Smooth muscle cell of trachea (primary cell): Measurements from ENCODE around the gene ZNF467. TPM values are rescaled to one million over a fixed set of nuclear protein-coding genes. Genes with fewer than 3 reads are reported as not detected.

Experiments used
- total RNA-seq: library from RNA; depleted of rRNA; stranded (reverse); fragments of >200 nt; gene quantifications from 2 replicates; pipeline ENCODE4 v1.2.1, GENCODE V29; 2014

ZNF467 gene, protein sequence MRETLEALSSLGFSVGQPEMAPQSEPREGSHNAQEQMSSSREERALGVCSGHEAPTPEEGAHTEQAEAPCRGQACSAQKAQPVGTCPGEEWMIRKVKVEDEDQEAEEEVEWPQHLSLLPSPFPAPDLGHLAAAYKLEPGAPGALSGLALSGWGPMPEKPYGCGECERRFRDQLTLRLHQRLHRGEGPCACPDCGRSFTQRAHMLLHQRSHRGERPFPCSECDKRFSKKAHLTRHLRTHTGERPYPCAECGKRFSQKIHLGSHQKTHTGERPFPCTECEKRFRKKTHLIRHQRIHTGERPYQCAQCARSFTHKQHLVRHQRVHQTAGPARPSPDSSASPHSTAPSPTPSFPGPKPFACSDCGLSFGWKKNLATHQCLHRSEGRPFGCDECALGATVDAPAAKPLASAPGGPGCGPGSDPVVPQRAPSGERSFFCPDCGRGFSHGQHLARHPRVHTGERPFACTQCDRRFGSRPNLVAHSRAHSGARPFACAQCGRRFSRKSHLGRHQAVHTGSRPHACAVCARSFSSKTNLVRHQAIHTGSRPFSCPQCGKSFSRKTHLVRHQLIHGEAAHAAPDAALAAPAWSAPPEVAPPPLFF
- total RNA-seq: 0.73 and 1.3 TPM in 2 replicates

DNA sequence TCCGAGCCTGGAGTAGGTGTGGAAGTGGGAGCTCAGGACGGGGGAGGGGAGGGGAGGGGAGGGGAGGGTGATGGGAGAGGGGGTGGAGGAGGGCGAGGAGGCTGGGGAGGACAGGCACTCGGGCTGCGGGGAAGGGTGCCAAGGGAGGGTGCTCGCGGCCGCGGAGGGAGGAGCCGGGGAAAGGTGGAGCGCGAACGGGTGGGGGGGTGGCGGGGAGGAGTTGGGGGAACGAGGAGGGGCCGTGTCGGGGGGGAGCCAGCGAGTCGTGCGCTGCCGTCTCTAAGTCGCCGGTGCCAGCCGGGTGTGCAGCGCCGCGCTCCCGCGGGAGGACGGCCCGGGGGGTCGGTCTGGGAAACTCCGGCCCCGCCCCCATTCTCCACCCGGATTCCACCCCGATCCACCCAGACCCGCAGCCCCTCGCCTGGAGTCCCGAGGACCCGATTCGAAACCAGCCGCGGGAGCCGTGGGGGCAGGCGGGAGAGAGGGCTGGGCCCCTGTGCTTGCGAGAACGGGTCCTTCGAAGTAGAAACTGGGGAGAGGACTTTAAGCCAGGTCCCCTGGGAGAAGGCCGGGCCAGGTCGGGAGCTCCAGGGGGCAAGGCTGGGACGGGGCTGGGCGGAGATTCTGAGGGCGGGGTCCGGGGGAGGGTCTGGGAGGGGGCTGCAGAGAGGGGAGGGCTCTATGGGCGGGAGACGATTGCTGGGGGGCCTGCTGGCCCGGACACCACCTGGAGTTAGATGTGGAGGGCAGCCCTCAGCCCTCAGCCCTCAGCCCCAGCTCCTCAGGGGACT, at the start of gene ZNF467:
ZNF467 (minus strand) TSS at position 143 of the 791 bp plus-strand sequence. CDS start 2,556 bp downstream, outside the sequence.

Other genes with a start within 250 kb of the ZNF467 start
- 8.1 and 17.9 TPM in 2 replicates for gene ZNF862, start 64.8 kb upstream of the ZNF467 start, total RNA-seq
- gene ATP6V0E2, start 100.4 kb upstream of the ZNF467 start, total RNA-seq: 25.6 and 26.6 TPM in 2 replicates